ENCODE measurements around the gene FBN3. TPM values are rescaled to one million over a fixed set of nuclear protein-coding genes. Genes with fewer than 3 reads are reported as not detected.

FBN3 gene
- total and polyA plus RNA-seq, 8 donors: 0.08 to 0.55 TPM; not detected in 6

DNA sequence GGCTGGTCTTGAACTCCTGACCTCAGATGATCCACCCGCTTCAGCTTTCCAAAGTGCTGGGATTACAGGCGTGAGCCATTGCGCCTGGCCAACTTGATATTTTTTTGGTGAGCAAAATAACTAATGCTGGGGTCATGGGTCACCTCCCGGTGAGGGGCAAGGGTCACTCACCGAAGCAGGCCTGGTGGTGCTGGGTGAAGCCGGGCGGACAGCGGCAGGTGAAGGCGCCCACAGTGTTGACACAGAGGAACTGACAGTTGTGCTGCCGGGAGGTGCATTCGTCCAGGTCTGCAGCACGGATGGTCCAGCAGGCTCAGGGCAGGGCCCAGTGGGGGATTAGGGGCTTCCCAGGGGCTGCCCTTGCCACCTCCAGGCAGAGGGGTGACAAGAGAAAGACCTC, 68.6 kb downstream of the FBN3 start:
- intact Hi-C loops (cut with DNase I; ENCODE audit: low total_unique reads): no loop called here
- WGBS, 5 donors: 87 to 96% (median 88%) methylated on average over 11 to 12 of the region's 12 CpGs

DNA sequence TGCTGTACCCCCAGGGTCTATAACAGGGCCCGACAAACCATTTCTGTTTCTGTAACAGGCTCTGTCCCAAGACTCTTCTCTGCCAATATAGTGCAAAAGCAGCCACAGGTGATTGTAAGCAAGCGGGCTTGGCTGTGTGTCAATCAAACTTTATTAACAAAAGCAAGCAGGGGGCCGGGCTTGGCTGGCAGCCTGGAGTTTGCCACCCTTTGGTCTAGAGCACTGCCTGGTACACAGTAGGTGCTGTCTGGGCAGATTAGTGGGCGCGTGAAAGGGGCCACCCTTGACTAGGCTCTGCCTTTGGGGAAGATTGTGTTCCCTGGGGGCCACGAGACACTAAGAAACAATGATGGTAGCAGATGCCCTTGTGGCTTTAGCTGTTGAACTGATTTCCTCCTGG, 69.4 kb downstream of the FBN3 start:
- Histone ChIP-seq H3K36me3 (no peaks in the 10 kb centered on the region), H3K4me1 (no peaks in the 10 kb centered on the region), H3K9me3 (no peaks in the 10 kb centered on the region), H3K27me3 (no peaks in the 10 kb centered on the region), H3K27ac (no peak overlapping the region), H3K4me3 (no peak overlapping the region)
- 89 to 95% (median 89%) methylated on average over 6 of the region's 6 CpGs for WGBS, 5 donors
- TF ChIP-seq, protein P1, sequence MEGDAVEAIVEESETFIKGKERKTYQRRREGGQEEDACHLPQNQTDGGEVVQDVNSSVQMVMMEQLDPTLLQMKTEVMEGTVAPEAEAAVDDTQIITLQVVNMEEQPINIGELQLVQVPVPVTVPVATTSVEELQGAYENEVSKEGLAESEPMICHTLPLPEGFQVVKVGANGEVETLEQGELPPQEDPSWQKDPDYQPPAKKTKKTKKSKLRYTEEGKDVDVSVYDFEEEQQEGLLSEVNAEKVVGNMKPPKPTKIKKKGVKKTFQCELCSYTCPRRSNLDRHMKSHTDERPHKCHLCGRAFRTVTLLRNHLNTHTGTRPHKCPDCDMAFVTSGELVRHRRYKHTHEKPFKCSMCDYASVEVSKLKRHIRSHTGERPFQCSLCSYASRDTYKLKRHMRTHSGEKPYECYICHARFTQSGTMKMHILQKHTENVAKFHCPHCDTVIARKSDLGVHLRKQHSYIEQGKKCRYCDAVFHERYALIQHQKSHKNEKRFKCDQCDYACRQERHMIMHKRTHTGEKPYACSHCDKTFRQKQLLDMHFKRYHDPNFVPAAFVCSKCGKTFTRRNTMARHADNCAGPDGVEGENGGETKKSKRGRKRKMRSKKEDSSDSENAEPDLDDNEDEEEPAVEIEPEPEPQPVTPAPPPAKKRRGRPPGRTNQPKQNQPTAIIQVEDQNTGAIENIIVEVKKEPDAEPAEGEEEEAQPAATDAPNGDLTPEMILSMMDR (IDR thresholded peaks at IDR 0.05): no peak
- TF ChIP-seq POLR2AphosphoS5 (IDR thresholded peaks at IDR 0.05) (no peak), POLR2A (IDR thresholded peaks at IDR 0.05) (no peak), EP300 (IDR thresholded peaks at IDR 0.05) (no peak)
- intact Hi-C loops (cut with DNase I; ENCODE audit: low total_unique reads): no loop called here
- no peak for DNase-seq

More for the DNA sequence above, 68.6 kb downstream of the FBN3 start:
- H3K4me1 ChIP-seq: no peaks in the 10 kb centered on the region
- DNase-seq: no peak
- peaks cover 0 to 8% (median 0%) of the 10 kb centered on the region in 3 donors for H3K27me3 ChIP-seq
- H3K4me3 ChIP-seq: no peak overlapping the region
- no peak for TF ChIP-seq POLR2A (IDR thresholded peaks at IDR 0.05)
- no peak for TF ChIP-seq EP300 (IDR thresholded peaks at IDR 0.05)
- TF ChIP-seq, protein P1 (IDR thresholded peaks at IDR 0.05): no peak
- no peak for TF ChIP-seq POLR2AphosphoS5 (IDR thresholded peaks at IDR 0.05)
- H3K9me3 ChIP-seq: no peaks in the 10 kb centered on the region
- no peak overlapping the region for H3K27ac ChIP-seq
- no peaks in the 10 kb centered on the region for H3K36me3 ChIP-seq

DNA sequence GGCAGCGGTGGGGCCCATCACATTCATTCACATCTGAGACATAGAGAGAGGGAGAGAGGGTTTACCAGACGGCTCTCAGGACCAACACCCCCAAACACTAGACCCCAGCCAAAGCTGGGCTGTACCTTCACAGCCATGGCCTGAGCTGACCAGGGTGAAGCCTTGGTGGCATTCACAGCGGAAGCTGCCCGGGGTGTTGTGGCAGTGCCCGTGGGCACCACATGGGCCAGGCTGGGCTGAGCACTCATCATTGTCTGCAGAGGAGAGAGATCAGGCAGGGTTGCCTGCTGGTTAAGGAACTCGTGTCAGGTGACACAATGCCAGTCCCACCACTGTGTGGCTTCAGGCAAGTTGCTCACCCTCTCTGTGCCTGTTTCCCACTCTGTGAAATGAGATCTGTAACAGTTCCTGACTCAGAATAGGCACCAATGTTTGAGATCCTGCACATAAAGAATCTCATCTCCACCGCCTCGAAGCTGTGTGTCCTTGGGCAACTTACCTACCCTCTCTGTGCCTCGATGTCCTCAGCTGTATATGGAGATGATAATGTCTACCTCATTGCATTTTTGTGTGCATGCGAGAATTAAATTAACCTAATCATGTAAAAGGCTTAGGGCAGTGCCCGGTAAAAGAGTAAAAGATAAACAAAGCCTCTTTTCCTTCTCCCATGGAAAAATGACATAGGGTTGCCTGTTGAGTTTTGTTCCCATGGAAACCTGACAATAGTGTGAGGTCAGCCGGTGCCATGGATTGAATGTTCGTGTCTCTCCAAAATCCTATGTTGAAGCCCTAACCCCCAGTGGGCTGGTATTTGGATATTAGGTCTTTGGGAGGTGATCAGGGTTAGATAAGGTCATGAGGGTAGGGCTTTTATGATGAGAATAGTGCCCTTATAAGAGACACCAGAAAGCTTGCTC, 74.0 kb downstream of the FBN3 start:
- Histone ChIP-seq H3K4me1 (no peaks in the 10 kb centered on the region), H3K27ac (no peak overlapping the region), H3K4me3 (no peak overlapping the region), H3K27me3 (no peaks in the 10 kb centered on the region), H3K9me3 (peaks cover 5 to 17% (median 12%) of the 10 kb centered on the region in 4 donors), H3K36me3 (no peaks in the 10 kb centered on the region)
- TF ChIP-seq EP300 (IDR thresholded peaks at IDR 0.05) (no peak), POLR2AphosphoS5 (IDR thresholded peaks at IDR 0.05) (no peak), POLR2A (IDR thresholded peaks at IDR 0.05) (no peak)
- TF ChIP-seq, protein P1 (IDR thresholded peaks at IDR 0.05): no peak
- 73 to 78% (median 75%) methylated on average over 12 to 13 of the region's 13 CpGs for WGBS, 5 donors
- DNase-seq: peak in 1 of 2 donors; percentile 30
- intact Hi-C loops (cut with DNase I; ENCODE audit: low total_unique reads): no loop called here

DNA sequence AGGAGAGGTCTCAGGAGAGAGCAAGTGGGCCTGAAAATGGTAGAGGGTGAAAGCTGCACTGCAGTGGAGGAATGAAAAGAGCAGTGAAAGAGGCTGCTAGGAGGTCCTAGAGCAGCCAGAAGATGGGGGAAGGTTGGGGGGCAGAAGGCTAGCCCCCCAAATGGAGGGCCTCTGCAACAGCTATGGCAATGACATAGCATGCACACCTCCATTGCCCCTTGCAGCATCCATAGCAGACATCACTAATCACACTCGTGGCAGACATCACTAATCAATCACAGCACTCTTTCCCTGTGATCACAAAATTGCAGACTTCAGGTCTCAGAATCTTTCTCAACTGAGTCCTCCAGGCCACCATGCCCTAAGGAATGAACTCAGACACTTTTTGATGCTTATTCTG, 74.9 kb downstream of the FBN3 start:
- WGBS, 5 donors: 71 to 96% (median 82%) methylated on average over 1 of the region's 1 CpG
- peaks cover 9 to 27% (median 21%) of the 10 kb centered on the region in 4 donors for H3K9me3 ChIP-seq
- TF ChIP-seq EP300 (IDR thresholded peaks at IDR 0.05): no peak
- no peak for TF ChIP-seq POLR2AphosphoS5 (IDR thresholded peaks at IDR 0.05)
- TF ChIP-seq POLR2A (IDR thresholded peaks at IDR 0.05): no peak
- TF ChIP-seq, protein P1 (IDR thresholded peaks at IDR 0.05): no peak
- no peaks in the 10 kb centered on the region for H3K36me3 ChIP-seq
- H3K27me3 ChIP-seq: no peaks in the 10 kb centered on the region
- no peak overlapping the region for H3K27ac ChIP-seq
- no peak overlapping the region for H3K4me3 ChIP-seq
- intact Hi-C loops (cut with DNase I; ENCODE audit: low total_unique reads): no loop called here
- H3K4me1 ChIP-seq: no peaks in the 10 kb centered on the region
- DNase-seq: no peak

Data from stomach (tissue), 9 donors.